Measurements from ENCODE around the gene POR.

Gene POR

GRCh38 chr7:75996476-75996875, 81.5 kb downstream of the POR start:
- ATAC-seq = no peak
- TF ChIP-seq TCF4 (CRISPR knock-in tag; IDR thresholded peaks at IDR 0.05; ENCODE audit: borderline replicate concordance) (no peak), ZC3H10 (CRISPR knock-in tag; IDR thresholded peaks at IDR 0.05) (no peak), ZNF565 (CRISPR knock-in tag; conservative IDR thresholded peaks at IDR 0.05; ENCODE audit: low read depth) (no peak)

DNA sequence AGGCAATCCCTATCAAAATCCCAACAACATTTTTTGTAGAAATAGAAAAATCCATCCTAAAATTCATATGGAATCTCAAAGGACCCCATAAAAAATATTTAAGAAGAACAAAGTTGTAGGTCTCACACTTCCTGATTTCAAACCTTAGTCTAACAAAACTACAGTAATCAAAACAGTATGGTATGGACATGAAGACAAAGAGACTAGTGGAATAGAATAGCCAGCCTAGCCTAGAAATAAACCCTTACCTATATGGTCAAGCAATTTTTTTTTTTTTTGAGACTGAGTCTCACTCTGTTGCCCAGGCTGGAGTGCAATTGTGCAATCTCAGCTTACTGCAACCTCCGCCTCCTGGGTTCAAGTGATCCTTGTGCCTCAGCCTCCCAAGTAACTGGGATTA, 83.1 kb downstream of the POR start:
- TF ChIP-seq TOX (CRISPR knock-in tag; IDR thresholded peaks at IDR 0.05; ENCODE audit: borderline replicate concordance) (no peak), ZFP30 (CRISPR knock-in tag; IDR thresholded peaks at IDR 0.05) (peak; percentile 98)
- ATAC-seq = no peak

GRCh38 chr7:76000566-76000965, 85.6 kb downstream of the POR start:
- no peak for TF ChIP-seq TCF4 (CRISPR knock-in tag; IDR thresholded peaks at IDR 0.05; ENCODE audit: borderline replicate concordance)
- TF ChIP-seq, protein P1, sequence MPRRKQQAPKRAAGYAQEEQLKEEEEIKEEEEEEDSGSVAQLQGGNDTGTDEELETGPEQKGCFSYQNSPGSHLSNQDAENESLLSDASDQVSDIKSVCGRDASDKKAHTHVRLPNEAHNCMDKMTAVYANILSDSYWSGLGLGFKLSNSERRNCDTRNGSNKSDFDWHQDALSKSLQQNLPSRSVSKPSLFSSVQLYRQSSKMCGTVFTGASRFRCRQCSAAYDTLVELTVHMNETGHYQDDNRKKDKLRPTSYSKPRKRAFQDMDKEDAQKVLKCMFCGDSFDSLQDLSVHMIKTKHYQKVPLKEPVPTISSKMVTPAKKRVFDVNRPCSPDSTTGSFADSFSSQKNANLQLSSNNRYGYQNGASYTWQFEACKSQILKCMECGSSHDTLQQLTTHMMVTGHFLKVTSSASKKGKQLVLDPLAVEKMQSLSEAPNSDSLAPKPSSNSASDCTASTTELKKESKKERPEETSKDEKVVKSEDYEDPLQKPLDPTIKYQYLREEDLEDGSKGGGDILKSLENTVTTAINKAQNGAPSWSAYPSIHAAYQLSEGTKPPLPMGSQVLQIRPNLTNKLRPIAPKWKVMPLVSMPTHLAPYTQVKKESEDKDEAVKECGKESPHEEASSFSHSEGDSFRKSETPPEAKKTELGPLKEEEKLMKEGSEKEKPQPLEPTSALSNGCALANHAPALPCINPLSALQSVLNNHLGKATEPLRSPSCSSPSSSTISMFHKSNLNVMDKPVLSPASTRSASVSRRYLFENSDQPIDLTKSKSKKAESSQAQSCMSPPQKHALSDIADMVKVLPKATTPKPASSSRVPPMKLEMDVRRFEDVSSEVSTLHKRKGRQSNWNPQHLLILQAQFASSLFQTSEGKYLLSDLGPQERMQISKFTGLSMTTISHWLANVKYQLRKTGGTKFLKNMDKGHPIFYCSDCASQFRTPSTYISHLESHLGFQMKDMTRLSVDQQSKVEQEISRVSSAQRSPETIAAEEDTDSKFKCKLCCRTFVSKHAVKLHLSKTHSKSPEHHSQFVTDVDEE (CRISPR knock-in tag; IDR thresholded peaks at IDR 0.05) = no peak
- TF ChIP-seq SNAI2 (CRISPR knock-in tag; IDR thresholded peaks at IDR 0.05) = no peak
- no peak for TF ChIP-seq ZFP30 (CRISPR knock-in tag; IDR thresholded peaks at IDR 0.05)
- no peak for TF ChIP-seq ISL1 (CRISPR knock-in tag; IDR thresholded peaks at IDR 0.05)
- TF ChIP-seq CSRNP3 (CRISPR knock-in tag; IDR thresholded peaks at IDR 0.05) = no peak
- TF ChIP-seq ESRRG (CRISPR knock-in tag; IDR thresholded peaks at IDR 0.05) = no peak
- no peak for TF ChIP-seq ARNTL (CRISPR knock-in tag; IDR thresholded peaks at IDR 0.05; ENCODE audit: borderline replicate concordance, low read depth)
- TF ChIP-seq BACH2 (CRISPR knock-in tag; IDR thresholded peaks at IDR 0.05; ENCODE audit: borderline replicate concordance) = no peak
- no peak for ATAC-seq

- TF ChIP-seq OSR1 (CRISPR knock-in tag; IDR thresholded peaks at IDR 0.05) (no peak), TCF4 (CRISPR knock-in tag; IDR thresholded peaks at IDR 0.05; ENCODE audit: borderline replicate concordance) (no peak), TOX (CRISPR knock-in tag; IDR thresholded peaks at IDR 0.05; ENCODE audit: borderline replicate concordance) (no peak)
- no peak for ATAC-seq
Measured at GRCh38 chr7:76002139-76002538, 87.2 kb downstream of the POR start.

DNA sequence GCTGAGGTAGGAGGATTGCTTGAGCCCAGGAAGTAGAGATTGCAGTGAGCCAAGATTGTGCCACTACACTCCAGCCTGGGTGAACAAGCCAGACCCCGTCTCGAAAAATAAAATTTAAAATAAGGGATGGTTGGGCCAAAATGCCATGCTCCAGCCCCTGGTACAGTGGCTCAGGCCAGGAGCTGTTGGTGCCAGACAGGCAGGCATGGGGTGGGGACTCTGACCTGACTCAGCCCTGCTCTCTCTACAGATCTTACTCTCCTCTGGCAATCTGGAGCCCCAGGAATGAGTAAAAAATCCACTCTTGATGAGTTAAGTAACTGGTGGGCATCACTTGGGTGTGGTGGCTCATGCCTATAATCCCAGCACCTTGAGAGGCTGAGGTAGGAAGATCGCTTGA, 87.9 kb downstream of the POR start:
- no peak for ATAC-seq
- TF ChIP-seq, protein P1 (CRISPR knock-in tag; IDR thresholded peaks at IDR 0.05) = no peak
- TF ChIP-seq, protein P2, sequence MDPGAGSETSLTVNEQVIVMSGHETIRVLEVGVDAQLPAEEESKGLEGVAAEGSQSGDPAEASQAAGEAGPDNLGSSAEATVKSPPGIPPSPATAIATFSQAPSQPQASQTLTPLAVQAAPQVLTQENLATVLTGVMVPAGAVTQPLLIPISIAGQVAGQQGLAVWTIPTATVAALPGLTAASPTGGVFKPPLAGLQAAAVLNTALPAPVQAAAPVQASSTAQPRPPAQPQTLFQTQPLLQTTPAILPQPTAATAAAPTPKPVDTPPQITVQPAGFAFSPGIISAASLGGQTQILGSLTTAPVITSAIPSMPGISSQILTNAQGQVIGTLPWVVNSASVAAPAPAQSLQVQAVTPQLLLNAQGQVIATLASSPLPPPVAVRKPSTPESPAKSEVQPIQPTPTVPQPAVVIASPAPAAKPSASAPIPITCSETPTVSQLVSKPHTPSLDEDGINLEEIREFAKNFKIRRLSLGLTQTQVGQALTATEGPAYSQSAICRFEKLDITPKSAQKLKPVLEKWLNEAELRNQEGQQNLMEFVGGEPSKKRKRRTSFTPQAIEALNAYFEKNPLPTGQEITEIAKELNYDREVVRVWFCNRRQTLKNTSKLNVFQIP (CRISPR knock-in tag; IDR thresholded peaks at IDR 0.05; ENCODE audit: borderline replicate concordance, low read depth) = no peak
- no peak for TF ChIP-seq RARB (CRISPR knock-in tag; IDR thresholded peaks at IDR 0.05)
- no peak for TF ChIP-seq ZNF8 (CRISPR knock-in tag; IDR thresholded peaks at IDR 0.05)
- no peak for TF ChIP-seq ZFP3 (CRISPR knock-in tag; IDR thresholded peaks at IDR 0.05)
- TF ChIP-seq SNAI2 (CRISPR knock-in tag; IDR thresholded peaks at IDR 0.05) = no peak
- no peak for TF ChIP-seq TOX (CRISPR knock-in tag; IDR thresholded peaks at IDR 0.05; ENCODE audit: borderline replicate concordance)
- no peak for TF ChIP-seq ZC3H10 (CRISPR knock-in tag; IDR thresholded peaks at IDR 0.05)
- no peak for TF ChIP-seq TCF4 (CRISPR knock-in tag; IDR thresholded peaks at IDR 0.05; ENCODE audit: borderline replicate concordance)
- TF ChIP-seq ZNF70 (CRISPR knock-in tag; IDR thresholded peaks at IDR 0.05) = no peak
- no peak for TF ChIP-seq ZNF565 (CRISPR knock-in tag; conservative IDR thresholded peaks at IDR 0.05; ENCODE audit: low read depth)
- no peak for TF ChIP-seq ISL1 (CRISPR knock-in tag; IDR thresholded peaks at IDR 0.05)
- TF ChIP-seq ESRRG (CRISPR knock-in tag; IDR thresholded peaks at IDR 0.05) = no peak
- no peak for TF ChIP-seq PPARA (CRISPR knock-in tag; IDR thresholded peaks at IDR 0.05; ENCODE audit: borderline replicate concordance)
- no peak for TF ChIP-seq CREB5 (CRISPR knock-in tag; IDR thresholded peaks at IDR 0.05; ENCODE audit: low read depth)
- TF ChIP-seq, protein P3, sequence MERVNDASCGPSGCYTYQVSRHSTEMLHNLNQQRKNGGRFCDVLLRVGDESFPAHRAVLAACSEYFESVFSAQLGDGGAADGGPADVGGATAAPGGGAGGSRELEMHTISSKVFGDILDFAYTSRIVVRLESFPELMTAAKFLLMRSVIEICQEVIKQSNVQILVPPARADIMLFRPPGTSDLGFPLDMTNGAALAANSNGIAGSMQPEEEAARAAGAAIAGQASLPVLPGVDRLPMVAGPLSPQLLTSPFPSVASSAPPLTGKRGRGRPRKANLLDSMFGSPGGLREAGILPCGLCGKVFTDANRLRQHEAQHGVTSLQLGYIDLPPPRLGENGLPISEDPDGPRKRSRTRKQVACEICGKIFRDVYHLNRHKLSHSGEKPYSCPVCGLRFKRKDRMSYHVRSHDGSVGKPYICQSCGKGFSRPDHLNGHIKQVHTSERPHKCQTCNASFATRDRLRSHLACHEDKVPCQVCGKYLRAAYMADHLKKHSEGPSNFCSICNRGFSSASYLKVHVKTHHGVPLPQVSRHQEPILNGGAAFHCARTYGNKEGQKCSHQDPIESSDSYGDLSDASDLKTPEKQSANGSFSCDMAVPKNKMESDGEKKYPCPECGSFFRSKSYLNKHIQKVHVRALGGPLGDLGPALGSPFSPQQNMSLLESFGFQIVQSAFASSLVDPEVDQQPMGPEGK (CRISPR knock-in tag; IDR thresholded peaks at IDR 0.05; ENCODE audit: borderline replicate concordance) = no peak
- no peak for TF ChIP-seq CSDC2 (CRISPR knock-in tag; IDR thresholded peaks at IDR 0.05)
